ENCODE results near the gene SEPTIN14.
"Not testable (repeated sequence)": the region's sequence is repeated elsewhere in the genome, so short reads cannot be mapped to it uniquely, and the experiment has no call there.

Gene SEPTIN14

GRCh38 chr7:55827577-55827976 lies 35.0 kb downstream of the SEPTIN14 start:
- Histone ChIP-seq H3K79me2 (ENCODE audit: insufficient read depth, low read length) (no peaks in the 10 kb centered on the region), H4K20me1 (ENCODE audit: low read depth, low read length) (no peaks in the 10 kb centered on the region), H3K27me3 (ENCODE audit: low read length) (no peaks in the 10 kb centered on the region), H3K27ac (ENCODE audit: low read depth, low read length) (no peak overlapping the region), H3K4me3 (ENCODE audit: insufficient read depth, low read length, poor library complexity, severe bottlenecking) (no peak overlapping the region), H2AFZ (ENCODE audit: low read depth, low read length, severe bottlenecking) (no peak overlapping the region), H3K4me2 (ENCODE audit: low read depth, low read length, poor library complexity, severe bottlenecking) (no peak overlapping the region), H3K9me2 (replicated peaks; ENCODE audit: insufficient read depth, low read length) (no peaks in the 10 kb centered on the region), H3K9me3 (ENCODE audit: insufficient read depth, low read length) (peaks cover 25% of the 10 kb centered on the region; the same call in 1 of the 2 replicates), H3F3A (ENCODE audit: insufficient read depth) (no peaks in the 10 kb centered on the region), H3K9ac (ENCODE audit: low read length) (no peak overlapping the region), H3K36me3 (ENCODE audit: low read length) (no peaks in the 10 kb centered on the region)
- no peak for TF ChIP-seq CTCF (IDR thresholded peaks at IDR 0.05; ENCODE audit: insufficient read depth, low read length, poor library complexity, severe bottlenecking)
- no peak for TF ChIP-seq EZH2phosphoT487 (conservative IDR thresholded peaks at IDR 0.05; ENCODE audit: low read length)

GRCh38 chr7:55818686-55819085 lies 43.9 kb downstream of the SEPTIN14 start:
- H3K4me3 ChIP-seq (ENCODE audit: insufficient read depth, low read length, poor library complexity, severe bottlenecking), result no peak overlapping the region
- H3K9me3 ChIP-seq (ENCODE audit: insufficient read depth, low read length), result peaks cover 16% of the 10 kb centered on the region; the same call in 1 of the 2 replicates
- no peak overlapping the region for H3K4me2 ChIP-seq (ENCODE audit: low read depth, low read length, poor library complexity, severe bottlenecking)
- no peaks in the 10 kb centered on the region for H3K79me2 ChIP-seq (ENCODE audit: insufficient read depth, low read length)
- no peak overlapping the region for H3K27ac ChIP-seq (ENCODE audit: low read depth, low read length)
- no peaks in the 10 kb centered on the region for H3F3A ChIP-seq (ENCODE audit: insufficient read depth)
- no peak overlapping the region for H3K9ac ChIP-seq (ENCODE audit: low read length)
- no peaks in the 10 kb centered on the region for H3K27me3 ChIP-seq (ENCODE audit: low read length)
- H3K36me3 ChIP-seq (ENCODE audit: low read length), result no peaks in the 10 kb centered on the region
- H4K20me1 ChIP-seq (ENCODE audit: low read depth, low read length), result no peaks in the 10 kb centered on the region
- H3K9me2 ChIP-seq (replicated peaks; ENCODE audit: insufficient read depth, low read length), result no peaks in the 10 kb centered on the region
- H2AFZ ChIP-seq (ENCODE audit: low read depth, low read length, severe bottlenecking), result peak overlapping the region; percentile 18
- TF ChIP-seq CTCF (IDR thresholded peaks at IDR 0.05; ENCODE audit: insufficient read depth, low read length, poor library complexity, severe bottlenecking) (no peak), EZH2phosphoT487 (conservative IDR thresholded peaks at IDR 0.05; ENCODE audit: low read length) (no peak)

GRCh38 chr7:55797260-55797659 lies 65.3 kb downstream of the SEPTIN14 start:
- not testable (repeated sequence) for H2AFZ ChIP-seq (ENCODE audit: low read depth, low read length, severe bottlenecking); H3K36me3 ChIP-seq (ENCODE audit: low read length); H3K27ac ChIP-seq (ENCODE audit: low read depth, low read length); H3K9ac ChIP-seq (ENCODE audit: low read length); H4K20me1 ChIP-seq (ENCODE audit: low read depth, low read length); H3K9me2 ChIP-seq (replicated peaks; ENCODE audit: insufficient read depth, low read length); H3K9me3 ChIP-seq (ENCODE audit: insufficient read depth, low read length); H3K79me2 ChIP-seq (ENCODE audit: insufficient read depth, low read length); H3K27me3 ChIP-seq (ENCODE audit: low read length); H3K4me3 ChIP-seq (ENCODE audit: insufficient read depth, low read length, poor library complexity, severe bottlenecking); H3F3A ChIP-seq (ENCODE audit: insufficient read depth); H3K4me2 ChIP-seq (ENCODE audit: low read depth, low read length, poor library complexity, severe bottlenecking)

- Histone ChIP-seq H3F3A (ENCODE audit: insufficient read depth) (no peaks in the 10 kb centered on the region), H3K27me3 (ENCODE audit: low read length) (no peaks in the 10 kb centered on the region), H3K36me3 (ENCODE audit: low read length) (no peaks in the 10 kb centered on the region), H3K9me2 (replicated peaks; ENCODE audit: insufficient read depth, low read length) (no peaks in the 10 kb centered on the region), H3K9ac (ENCODE audit: low read length) (no peak overlapping the region), H4K20me1 (ENCODE audit: low read depth, low read length) (no peaks in the 10 kb centered on the region), H3K9me3 (ENCODE audit: insufficient read depth, low read length) (peaks cover 9% of the 10 kb centered on the region; the same call in 1 of the 2 replicates), H2AFZ (ENCODE audit: low read depth, low read length, severe bottlenecking) (no peak overlapping the region), H3K79me2 (ENCODE audit: insufficient read depth, low read length) (no peaks in the 10 kb centered on the region), H3K4me2 (ENCODE audit: low read depth, low read length, poor library complexity, severe bottlenecking) (no peak overlapping the region), H3K4me3 (ENCODE audit: insufficient read depth, low read length, poor library complexity, severe bottlenecking) (no peak overlapping the region), H3K27ac (ENCODE audit: low read depth, low read length) (no peak overlapping the region)
- no peak for TF ChIP-seq EZH2phosphoT487 (conservative IDR thresholded peaks at IDR 0.05; ENCODE audit: low read length)
- no peak for TF ChIP-seq CTCF (IDR thresholded peaks at IDR 0.05; ENCODE audit: insufficient read depth, low read length, poor library complexity, severe bottlenecking)
Measured at GRCh38 chr7:55794527-55794926, 68.0 kb downstream of the SEPTIN14 start.
